Measurements from ENCODE around the gene ZSCAN5B.

- TF ChIP-seq CTCF (IDR thresholded peaks at IDR 0.05; ENCODE audit: insufficient read depth, low read length, poor library complexity, severe bottlenecking) (no peak), EZH2phosphoT487 (conservative IDR thresholded peaks at IDR 0.05; ENCODE audit: low read length) (no peak)
Observed at GRCh38 chr19:56159009-56159559, 38.5 kb downstream of the ZSCAN5B start.

Data from SU-DHL-6 (cell line).